Epidermal melanocyte (primary cell): Measurements from ENCODE around the gene KIAA0408.
"Not testable (repeated sequence)": the region's sequence is repeated elsewhere in the genome, so short reads cannot be mapped to it uniquely, and the experiment has no call there.

Experiments used
- DNase-seq: peaks from one replicate; pipeline ENCODE4 v3.0.0; 2011; ENCODE audit warnings: low spot score; ENCODE audit not compliant: insufficient read length

KIAA0408 gene

DNA sequence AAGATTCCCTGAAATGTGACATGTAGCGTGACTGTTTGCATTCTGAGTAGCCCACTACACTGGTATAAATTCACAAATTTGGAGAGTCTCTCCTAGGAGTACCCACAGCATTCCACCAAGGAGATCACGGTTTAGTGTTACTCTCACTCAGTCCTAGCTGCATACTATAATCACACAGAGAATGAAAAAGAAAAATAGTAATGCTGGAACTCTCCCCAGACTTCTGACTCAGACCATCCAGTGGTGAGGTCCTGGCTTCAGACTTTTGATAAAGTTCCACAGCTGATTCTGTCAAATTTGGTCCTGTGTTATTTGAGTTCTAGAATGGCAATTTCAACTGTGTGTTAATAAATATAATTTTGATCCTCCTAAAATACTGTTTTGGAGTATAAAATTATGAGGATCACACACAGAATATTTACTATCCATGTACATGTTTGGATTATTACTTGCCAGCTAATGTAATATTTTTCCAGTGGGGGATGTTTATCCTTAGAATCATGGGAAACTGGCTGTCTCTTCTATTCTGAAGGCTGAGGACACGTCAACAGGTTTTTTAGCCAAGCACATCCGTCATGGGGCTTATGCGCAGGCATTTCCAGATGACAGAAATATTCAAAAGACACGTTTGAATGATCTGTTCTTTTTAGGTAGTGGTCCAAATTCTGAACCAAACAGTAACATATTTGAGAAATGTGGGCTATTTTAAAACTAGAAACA lies 5.1 kb upstream of the KIAA0408 start:
- DNase-seq: no peak

DNA sequence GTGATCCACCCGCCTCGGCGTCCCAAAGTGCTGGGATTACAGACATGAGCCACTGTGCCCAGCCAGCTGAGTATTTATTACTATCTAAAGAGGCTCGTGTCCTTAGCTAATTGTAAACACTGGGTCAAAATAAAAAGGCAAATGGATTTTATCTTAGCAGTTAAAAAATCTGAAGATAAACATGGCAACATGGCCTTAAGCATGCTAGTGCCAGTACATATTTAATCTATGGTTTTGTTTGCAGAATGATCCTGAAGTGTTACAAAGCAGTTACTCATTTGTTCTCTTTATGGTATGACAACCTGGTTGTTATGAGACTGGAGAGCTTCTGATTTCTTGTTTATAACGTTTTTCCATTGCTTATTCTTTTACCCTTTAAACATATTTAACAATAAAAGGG lies 3.9 kb upstream of the KIAA0408 start:
- no peak for DNase-seq

DNA sequence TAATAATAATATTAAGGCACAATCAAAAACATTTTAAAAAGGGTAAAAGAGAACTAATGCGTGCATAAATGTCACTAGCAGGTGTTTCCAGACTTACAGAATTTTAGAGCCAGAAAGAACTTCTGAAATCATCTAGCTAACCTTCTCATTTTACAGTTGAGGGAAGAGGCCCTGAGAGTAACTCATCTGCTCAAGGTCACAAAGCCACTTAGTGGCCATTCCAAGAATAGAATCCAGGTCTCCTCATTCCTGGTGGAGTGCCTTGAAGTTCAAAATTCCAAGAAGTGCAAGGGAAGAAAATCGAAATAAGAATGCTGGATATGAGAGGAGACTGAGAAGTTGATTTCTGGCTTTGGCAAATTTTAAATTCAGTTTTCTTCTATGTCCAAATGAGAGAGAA lies 3.2 kb upstream of the KIAA0408 start:
- no peak for DNase-seq

DNA sequence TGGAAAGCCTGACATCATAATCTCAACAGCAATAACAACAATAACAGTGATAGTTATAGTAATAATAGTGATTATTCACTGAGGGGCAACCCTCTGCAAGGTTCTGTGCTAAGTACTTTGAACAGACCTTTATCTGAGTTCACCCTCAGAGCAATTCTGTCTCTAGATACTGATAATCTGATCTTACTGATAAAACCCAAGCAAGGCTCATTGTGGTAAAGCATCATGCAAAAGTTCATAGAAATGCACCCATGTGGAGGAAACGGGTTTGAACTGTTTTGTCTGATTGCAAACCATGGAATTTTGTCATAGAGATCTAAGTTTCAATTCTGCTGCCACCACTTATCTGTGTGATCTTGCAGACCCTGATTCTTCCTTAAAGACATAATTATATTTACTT lies 1.3 kb upstream of the KIAA0408 start:
- no peak for DNase-seq

DNA sequence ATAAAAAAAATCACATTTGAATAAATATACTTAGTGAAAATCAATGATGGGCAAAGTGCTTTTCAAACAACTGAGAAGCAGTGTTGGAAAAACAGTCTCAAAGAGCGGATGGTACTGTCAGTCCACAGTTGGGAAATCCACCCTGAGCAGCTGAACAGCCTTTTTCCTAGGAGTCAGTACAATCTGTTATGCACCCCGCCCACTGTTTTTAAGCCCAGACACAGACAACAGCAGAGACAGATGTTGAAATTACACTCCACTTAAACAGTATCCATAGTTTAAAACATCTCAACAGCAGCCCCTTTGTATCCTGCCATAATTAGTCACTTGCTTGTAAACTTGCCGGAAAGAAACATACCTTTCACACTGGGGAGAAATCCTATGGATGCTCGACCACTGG lies 372 bp downstream of the KIAA0408 start:
- DNase-seq: no peak

DNA sequence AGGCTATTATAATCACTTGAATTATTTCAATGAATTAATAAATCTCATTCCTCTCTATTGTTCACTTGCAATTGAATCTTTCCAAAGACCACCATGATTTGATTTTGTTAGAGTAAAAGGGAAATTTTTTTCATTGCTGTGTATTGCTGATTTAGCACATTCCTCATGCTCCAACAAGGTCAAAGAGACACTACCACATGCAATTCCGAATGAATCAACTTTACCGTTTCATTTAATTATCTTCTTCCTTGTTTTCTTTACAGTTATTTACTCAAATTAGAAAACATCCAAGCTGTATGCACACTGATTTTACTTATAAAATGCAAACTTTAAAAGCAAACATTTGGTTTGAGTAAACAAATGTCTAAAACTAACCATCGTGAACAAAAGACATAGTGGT lies 967 bp downstream of the KIAA0408 start:
- DNase-seq: no peak

DNA sequence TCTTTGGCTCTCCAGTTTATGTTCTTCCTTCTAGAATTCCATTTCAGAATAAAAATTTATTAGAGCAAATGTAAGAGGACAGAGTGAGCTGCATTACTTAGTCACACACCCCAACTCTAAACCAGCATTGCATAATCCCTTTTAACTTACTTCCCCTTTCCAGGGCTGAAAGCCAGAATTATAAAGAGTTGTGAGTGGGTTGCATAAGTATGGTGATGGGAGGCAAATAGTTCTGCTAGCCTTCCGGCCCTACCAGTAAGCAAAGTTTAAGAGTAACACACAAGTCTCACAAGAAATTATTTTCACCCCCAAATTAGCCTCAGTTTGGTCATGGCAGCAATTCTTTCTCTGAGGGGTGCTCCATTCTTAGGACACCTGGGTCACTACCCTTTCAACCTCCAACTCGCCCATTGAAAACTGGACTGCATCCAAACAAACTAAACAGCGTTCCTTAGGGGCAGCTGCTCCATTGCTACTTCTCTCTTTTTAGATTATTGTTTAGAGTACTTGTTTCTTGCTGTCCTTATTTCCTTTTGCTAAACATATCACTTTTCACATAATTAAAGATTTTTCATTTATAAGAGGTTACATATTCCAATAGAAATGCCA lies 1.6 kb downstream of the KIAA0408 start:
- no peak for DNase-seq

DNA sequence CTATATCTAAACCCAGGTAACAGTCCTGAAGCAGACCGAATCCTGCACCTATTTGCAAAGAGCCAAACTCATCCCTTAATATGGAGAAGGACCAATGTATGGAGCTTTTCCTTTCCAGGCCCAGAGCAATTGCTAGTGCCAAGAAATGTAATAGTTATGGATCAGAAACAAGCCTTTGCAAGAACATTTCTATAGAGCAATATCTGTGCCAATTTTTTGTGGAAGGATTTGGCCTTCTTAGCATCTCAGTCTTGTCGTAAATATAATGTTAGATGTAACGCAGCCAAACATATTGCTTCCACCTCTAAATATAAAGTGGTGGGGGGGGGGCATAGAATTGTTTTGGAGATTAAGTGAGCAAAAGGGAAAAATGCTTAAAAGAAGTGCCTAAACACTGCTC lies 2.7 kb downstream of the KIAA0408 start:
- no peak for DNase-seq

DNA sequence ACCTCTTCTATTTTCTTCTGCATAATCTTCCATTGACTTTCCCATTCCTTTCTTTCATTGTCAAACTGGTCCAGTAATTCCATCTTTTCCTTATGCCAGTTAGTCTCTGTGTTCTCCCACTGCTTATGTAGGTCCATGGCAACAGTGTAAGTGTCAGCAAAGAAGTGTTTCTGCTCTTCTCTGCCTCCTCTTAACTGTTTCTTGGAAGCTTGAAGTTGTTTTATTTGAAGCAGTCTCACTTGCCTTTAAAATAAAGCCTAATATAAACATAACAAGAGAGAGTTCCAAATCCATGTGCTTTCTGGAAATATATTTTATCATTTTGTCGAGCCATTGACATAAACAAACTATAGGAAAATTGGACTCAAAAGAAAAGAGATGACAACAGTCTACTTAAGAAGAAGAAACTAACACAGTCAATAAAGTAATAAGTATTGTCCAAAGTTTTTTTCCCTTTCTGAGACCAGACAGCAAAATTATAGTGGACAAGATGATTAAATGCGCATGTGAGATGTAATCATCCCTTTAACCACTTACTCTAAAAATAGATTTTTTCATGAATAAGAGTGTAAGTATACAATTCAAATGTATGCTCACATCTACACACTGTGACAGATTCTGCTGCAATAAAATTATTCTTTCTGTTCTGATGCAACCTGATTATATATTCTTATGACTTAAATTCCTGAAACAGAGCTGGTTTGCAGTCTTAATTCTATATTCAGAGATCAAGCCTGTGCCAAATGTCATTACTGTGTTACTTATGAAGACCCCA lies 5.2 kb downstream of the KIAA0408 start:
- no peak for DNase-seq

DNA sequence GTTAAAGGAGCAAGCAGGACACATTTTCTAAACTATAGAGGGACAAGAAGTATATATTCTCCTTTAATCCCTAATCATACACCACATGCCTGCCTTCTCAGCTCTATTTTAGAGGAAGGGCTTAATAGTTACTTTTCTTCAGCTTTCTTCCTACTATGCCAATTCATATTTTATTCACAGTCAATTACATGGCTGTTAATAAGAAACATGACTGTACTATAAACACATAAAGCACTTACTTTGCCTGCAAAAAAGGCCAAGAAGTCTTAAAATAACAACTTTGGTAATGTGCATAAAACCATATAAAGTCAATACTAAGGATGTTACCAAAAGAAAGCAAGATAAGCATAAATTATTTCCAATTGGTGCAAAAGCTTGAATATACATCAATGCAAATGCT lies 6.4 kb downstream of the KIAA0408 start:
- no peak for DNase-seq

DNA sequence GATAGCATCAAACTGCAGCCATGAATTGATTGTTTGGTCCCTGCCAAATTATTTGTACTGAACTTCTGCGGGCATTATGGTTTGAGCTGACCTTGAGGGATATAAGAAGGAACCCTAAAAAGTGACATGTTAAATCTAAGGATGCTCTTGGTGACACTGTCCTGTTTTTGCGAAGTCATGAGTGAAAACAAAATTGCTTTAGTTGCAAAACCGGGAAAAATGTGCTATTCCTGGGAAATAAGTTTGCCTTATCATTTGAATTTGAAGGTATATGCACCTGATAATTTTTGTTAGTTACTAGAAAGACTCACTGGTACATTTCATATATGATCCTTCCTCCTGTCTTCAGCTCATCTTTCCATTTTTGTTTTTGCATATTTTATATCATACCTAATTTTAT lies 7.8 kb downstream of the KIAA0408 start:
- DNase-seq: no peak

DNA sequence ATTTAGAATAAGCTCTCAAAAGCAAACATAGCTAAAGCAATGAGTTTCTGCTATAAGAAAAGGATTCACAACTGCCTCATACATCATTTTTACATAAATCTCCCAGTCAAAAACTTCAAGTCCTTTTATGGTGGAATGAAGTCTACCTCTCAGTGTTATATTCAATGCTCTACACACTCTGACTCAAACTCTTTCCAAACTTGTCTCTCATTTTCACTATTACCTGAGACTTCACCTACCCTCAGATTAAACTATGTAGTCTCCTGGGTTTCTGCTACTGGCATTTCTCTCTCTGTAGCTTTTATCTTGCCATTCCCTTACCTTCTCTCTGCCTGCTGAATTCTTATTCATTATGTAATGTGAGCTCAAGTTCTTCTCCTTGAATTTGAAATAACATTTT lies 11.4 kb downstream of the KIAA0408 start:
- DNase-seq: no peak

DNA sequence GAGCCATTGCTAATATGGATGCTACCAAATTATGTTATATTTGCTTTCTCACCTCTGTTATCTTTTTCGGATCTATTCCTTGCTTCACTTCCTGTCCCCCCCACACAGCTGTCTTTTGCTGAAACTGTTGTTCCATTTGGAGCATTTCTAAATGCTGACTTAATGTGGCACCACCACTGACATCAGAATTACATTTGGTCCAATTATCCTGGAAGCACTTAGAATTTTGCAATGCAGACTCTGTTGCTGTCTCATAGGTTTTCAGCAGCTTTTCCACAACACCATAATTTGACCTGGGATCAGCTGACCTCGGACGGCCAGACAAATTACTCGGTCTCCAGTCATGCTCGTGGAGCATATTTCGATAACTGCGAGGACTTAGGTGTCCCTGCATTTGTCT lies 12.8 kb downstream of the KIAA0408 start:
- no peak for DNase-seq

DNA sequence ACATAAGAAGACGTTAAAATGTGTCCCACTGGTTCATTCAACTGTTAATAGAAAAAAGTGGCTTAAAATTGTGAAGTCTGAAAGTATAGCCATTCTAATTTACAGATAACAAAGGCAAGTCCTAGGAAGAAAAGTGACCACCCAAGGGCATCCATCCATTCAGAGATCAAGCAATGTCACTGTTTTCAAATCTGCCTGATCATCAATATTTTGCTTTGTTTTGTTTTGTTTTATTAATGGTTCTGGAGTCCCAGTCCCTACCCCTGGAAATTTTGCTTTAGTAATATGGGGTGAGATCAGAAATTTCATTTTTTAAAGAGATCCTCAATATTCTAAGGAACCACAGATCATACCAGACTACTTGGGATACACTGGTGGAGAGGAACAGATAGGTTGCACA lies 17.3 kb downstream of the KIAA0408 start:
- no peak for DNase-seq

DNA sequence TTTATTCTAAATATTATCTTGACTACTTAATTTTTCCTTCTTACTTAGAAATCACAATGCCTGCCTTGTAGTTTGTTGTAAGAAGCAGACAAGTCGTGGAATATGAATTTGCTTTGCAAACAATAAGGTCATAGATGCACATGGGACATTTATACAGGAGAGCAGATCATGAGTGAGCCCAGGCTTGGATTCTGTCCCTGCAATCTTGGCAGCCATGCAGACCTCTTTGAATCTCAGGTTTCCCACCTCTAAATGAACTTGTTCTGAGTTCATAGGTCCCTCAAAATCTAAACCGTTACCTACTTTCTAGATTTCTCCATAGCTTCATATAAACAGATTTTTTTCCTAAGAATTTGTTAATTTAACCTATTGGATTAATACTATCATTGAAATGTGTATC lies 19.5 kb downstream of the KIAA0408 start:
- DNase-seq: no peak

DNA sequence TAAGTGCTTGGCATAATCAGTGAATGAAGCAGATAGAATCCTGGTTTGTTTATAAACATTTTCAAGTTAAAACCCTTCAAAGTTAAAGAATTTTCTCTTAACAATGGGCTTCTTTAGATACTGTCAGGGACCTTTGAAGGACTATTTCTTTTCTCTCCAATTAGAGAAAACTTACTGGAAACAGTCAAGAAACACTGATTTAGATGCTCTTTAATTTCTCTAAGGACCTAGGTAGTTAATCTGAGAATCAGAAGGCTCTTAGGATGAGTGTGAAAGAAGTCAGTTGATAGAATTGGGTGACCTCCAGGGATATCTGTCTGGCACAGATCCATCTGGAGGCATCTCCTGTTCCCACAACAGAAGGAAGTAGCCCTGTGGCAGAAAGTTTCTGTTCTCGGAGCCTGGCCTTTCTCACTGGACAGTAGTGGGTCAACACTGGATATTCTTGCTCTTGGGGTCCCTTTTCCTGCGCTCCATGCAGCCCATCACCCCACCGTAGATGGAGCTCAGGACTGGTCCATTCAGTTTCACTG lies 22.5 kb downstream of the KIAA0408 start:
- DNase-seq: no peak

DNA sequence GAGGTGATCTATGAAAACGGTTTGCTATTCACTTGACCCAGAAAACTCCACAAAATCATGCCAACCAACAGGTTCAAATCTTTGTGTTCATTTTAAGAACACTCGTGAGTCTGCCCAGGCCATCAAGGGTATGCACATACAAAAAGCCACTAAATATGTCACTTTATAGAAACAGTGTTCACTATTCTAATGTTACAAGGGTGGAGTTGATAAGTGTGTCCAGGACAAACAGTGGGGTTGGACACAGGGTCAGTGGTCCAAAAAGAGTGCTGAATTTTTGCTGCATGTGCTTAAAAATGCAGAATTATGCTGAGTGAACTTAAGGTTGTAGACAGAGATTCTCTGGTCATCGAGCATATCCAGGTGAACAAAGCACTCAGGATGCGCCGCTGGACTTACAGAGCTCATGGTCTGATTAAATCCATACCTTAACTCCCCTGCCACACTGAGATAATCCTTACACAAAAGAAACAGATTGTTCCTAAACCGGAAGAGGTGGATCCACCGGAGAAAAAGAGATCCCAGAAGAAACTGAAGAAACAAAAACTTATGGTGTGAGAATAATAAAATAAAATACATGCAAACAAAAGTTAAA lies 23.5 kb downstream of the KIAA0408 start:
- DNase-seq: no peak

DNA sequence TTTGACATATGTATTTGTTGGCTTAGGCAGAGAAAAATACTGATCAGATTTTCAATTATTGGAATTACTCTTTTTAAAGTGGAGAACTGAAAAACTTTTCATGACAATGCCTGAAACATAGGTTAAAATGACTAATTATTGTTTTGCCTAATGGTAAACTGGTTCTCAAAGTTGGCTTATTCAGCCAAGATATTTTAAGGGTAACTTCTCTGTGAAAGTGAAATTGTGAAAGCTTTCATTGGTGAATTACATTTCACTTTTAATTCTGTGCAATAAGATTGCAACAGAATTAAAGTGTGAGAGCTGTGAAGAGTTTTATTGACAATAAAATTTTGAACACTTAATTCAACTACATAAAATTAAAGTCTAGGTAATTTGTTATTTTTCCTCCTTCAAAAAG lies 24.5 kb downstream of the KIAA0408 start:
- DNase-seq: no peak

DNA sequence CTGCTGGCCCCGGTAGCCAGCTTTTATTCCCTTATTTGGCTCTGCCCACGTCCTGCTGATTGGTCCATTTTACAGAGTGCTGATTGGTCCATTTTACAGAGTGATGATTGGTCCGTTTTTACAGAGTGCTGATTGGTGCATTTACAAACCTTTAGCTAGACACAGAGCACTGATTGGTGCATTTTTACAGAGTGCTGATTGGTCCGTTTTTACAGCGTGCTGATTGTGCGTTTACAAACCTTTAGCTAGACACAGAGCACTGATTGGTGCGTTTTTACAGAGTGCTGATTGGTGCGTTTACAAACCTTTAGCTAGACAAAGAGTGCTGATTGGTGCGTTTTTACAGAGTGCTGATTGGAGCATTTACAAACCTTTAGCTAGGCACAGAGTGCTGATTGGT lies 30.6 kb downstream of the KIAA0408 start:
- DNase-seq: not testable (repeated sequence)

DNA sequence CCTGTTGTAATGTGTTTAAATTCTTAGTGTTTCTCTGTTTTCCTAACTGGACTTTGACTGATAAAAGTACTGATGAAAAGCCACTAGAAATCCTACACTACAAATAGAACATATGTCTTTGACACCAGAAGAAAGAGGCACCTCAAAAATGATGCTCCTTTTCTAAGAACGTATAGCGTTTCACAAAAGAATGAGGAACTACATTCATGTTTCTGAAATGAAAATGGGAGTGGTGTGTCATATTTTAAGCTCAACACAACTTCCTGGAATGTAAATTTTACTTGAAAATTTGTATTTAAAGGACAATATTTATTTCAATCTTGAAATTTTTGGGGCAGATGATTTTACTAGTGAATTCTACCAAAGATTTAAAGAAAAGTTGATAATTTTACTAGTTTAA lies 35.3 kb downstream of the KIAA0408 start:
- no peak for DNase-seq

DNA sequence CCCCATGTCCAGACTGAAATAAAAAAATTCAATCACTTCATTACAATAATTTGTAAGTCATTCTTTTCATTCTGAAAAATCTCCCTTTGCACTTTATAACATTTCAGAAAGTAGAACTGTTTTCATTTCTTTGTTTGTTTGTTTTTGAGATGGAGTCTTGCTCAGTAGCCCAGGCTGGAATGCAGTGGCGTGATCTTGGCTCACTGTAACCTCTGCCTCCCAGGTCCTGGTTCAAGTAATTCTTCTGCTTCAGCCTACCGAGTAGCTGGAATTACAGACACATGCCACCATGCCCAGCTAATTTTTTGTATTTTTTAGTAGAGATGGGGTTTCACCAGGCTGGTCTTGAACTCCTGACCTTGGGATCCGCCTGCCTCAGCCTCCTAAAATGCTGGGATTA lies 38.0 kb downstream of the KIAA0408 start:
- DNase-seq: not testable (repeated sequence)

DNA sequence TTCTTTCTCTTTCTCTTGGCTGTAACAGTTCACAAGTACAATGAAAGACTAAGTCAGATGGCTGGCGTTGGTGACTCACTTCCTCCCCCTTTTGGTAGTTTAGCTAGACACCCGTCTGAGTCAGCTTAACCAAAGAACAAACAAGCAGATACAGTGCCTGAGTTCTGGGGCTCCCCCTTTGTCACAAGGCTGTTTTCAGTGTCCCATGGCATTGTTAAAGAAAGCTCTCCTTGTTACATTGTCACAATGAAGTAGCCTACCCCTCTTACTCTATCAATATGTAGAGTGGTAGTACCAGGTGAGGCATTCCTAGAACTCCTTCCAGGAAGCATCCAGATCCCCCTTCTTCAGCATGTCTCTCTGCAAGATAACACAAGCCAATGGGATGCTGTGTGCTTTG lies 38.6 kb downstream of the KIAA0408 start:
- peak; percentile 52 for DNase-seq
